Epithelial cell of esophagus (primary cell): ENCODE data around the gene ANKRD53.
"Not testable (repeated sequence)": the region's sequence is repeated elsewhere in the genome, so short reads cannot be mapped to it uniquely, and the experiment has no call there.

Source experiments
- DNase-seq: peaks from one replicate; pipeline ENCODE4 v3.0.0; 2010; ENCODE audit warnings: low read depth
- H3K4me3 ChIP-seq: 2 replicates; pipeline ENCODE4 v1.5.1; 2011; ENCODE audit warnings: mild to moderate bottlenecking, low read length, control low read depth
- CTCF ChIP-seq: IDR thresholded peaks from 2 replicates; pipeline ENCODE4 v1.5.1; 2011; ENCODE audit warnings: low read depth, mild to moderate bottlenecking, low read length, control low read depth, inconsistent platforms; ENCODE audit not compliant: insufficient read depth; ENCODE audit errors: missing control alignments

Gene ANKRD53

DNA sequence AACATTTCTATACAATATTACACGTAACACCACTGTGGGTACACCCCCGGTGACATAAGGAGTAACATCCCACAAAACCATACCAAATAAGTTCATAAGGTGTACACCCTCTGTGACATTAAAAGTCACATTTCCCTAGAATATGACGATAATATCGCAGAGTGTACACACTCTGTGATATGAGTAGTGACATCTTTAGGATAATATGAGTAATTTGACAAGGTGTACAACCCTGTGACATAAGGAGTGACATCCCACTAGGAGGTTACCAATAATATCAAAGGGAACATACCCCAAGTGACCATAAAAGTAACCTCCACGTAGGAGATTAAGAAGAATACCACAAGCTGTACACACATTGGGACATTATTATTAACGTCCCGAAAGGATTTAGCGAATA is 40.2 kb downstream of the ANKRD53 start:
- no peak for TF ChIP-seq CTCF
- DNase-seq = no peak
- H3K4me3 ChIP-seq = no peak overlapping the region

- DNase-seq = not testable (repeated sequence)
Measured at GRCh38 chr2:71019989-71020388, 41.6 kb downstream of the ANKRD53 start.

GRCh38 chr2:71021394-71021793 is 43.0 kb downstream of the ANKRD53 start:
- not testable (repeated sequence) for DNase-seq, H3K4me3 ChIP-seq

More at GRCh38 chr2:71019989-71020388, 41.6 kb downstream of the ANKRD53 start:
- not testable (repeated sequence) for H3K4me3 ChIP-seq

DNA sequence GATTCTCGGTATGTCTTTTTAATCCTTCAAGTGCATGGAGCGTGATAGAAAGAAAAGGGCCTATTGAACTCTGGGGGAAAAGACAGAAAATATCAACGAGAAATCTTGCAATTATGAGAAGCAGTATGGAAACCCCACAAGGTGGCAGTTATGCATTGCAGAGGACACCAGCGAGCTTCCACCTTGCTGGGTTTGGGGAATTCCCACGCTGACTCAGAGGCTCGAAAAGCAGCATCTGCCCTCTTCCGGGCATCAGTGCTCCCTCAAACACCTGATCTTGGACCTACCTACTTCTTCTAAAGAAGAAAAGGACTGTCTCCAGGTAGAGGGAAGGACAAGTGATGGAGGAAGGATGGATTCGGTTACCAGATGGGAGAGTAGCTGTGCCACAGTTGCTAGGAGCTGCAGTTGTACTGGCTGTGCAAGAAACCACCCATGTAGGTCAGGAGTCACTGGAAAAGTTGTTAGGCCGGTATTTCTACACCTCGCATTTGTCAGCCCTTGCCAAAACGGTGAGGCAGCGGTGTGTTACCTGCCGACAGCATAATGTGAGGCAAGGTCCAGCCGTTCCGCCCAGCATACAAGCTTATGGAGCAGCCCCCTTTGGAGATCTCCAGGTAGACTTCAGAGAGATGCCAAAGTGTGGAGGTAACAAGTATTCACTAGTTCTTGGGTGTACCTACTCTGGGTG is 45.3 kb downstream of the ANKRD53 start:
- TF ChIP-seq CTCF = peak; percentile 36
- H3K4me3 ChIP-seq = peak overlapping the region; percentile 24
- peak; percentile 93 for DNase-seq
